ENCODE results near the gene SCN8A.

- TF ChIP-seq CTCF (IDR thresholded peaks at IDR 0.05) (no peak), POLR2A (IDR thresholded peaks at IDR 0.05) (no peak)
These were observed 72.4 kb downstream of the SCN8A start for GRCh38 chr12:51663390-51663789.

Data from testis (tissue), 2 donors.